ENCODE measurements around the gene ULK3. TPM values are rescaled to one million over a fixed set of nuclear protein-coding genes. Genes with fewer than 3 reads are reported as not detected.

The ULK3 gene
- total and polyA plus RNA-seq, 2 of the 4 experiments (the other 2 are of a cell fraction) = 11.8 to 22.7 TPM

- POLR2A ChIA-PET (ENCODE audit: unreplicated experiment) = no interaction called here
- ATAC-seq (ENCODE audit: low read depth) = no peak
- dilution Hi-C loops (cut with HindIII; ENCODE audit: low sequenced_read_pairs, unreplicated experiment) = no loop called here
Measured at GRCh38 chr15:74822233-74822632, 20.7 kb downstream of the ULK3 start.

More at GRCh38 chr15:74822233-74822632, 20.7 kb downstream of the ULK3 start:
- DNase-seq = no peak
- Histone ChIP-seq H3K27me3 (ENCODE audit: control insufficient read depth, insufficient read depth, low read length) (peaks cover 56% of the 10 kb centered on the region), H4K8ac (ENCODE audit: low read depth in 2 of 2, low read length in 2 of 2) (no peak overlapping the region), H3K4me2 (ENCODE audit: low read depth, low read length) (no peak overlapping the region), H3K79me1 (ENCODE audit: low read depth in 1 of 2, low read length in 2 of 2) (no peaks in the 10 kb centered on the region), H3K23ac (ENCODE audit: low read depth, low read length) (no peak overlapping the region), H2BK120ac (ENCODE audit: low read depth, low read length) (no peak overlapping the region), H3K9me3 (ENCODE audit: control insufficient read depth, insufficient read depth, low read length) (no peaks in the 10 kb centered on the region), H3K4me1 (ENCODE audit: control insufficient read depth, insufficient read depth, low read length) (no peaks in the 10 kb centered on the region), H2BK15ac (ENCODE audit: low read depth, low read length) (no peak overlapping the region), H2AFZ (replicated peaks; ENCODE audit: low read length, poor library complexity) (no peak overlapping the region), H3K4ac (ENCODE audit: low read depth, low read length) (no peak overlapping the region), H4K5ac (ENCODE audit: low read depth, low read length) (no peak overlapping the region), H3K27ac (ENCODE audit: insufficient read depth, low read length) (no peak overlapping the region), H2BK20ac (ENCODE audit: low read depth, low read length) (no peak overlapping the region), H3K9me1 (ENCODE audit: insufficient read depth, low read length) (0 out of 2 replicates have a peak, but pooled peaks cover 4% of the 10 kb centered on the region), H2AK5ac (ENCODE audit: low read depth, low read length) (no peak overlapping the region), H3K18ac (ENCODE audit: low read depth, low read length) (no peak overlapping the region), H4K20me1 (ENCODE audit: insufficient read depth, low read length) (peaks cover 4% of the 10 kb centered on the region), H3K14ac (replicated peaks; ENCODE audit: low read depth, low read length) (no peak overlapping the region), H3K4me3 (ENCODE audit: insufficient read depth, low read depth, low read length) (no peak overlapping the region), H3K36me3 (ENCODE audit: control insufficient read depth, insufficient read depth, low read length) (no peaks in the 10 kb centered on the region), H2AK9ac (replicated peaks; ENCODE audit: low read depth, low read length, poor library complexity) (no peak overlapping the region), H3K9ac (ENCODE audit: low read depth, low read length) (no peak overlapping the region), H3K56ac (ENCODE audit: extremely low read depth, insufficient read depth, low read length) (no peak overlapping the region), H4K91ac (ENCODE audit: insufficient read depth, low read depth, low read length) (no peak overlapping the region), H2BK5ac (ENCODE audit: low read depth, low read length, poor library complexity, severe bottlenecking) (no peak overlapping the region)
- no TSS peak for BruUV-seq (replicated peaks)
- intact Hi-C loops (cut with micrococcal nuclease) = no loop called here
- TF ChIP-seq MXI1 (IDR thresholded peaks at IDR 0.05; ENCODE audit: borderline replicate concordance, low read depth, low read length) = no peak
- TF ChIP-seq MAFK (IDR thresholded peaks at IDR 0.05; ENCODE audit: low read depth, low read length) = no peak
- TF ChIP-seq RFX5 (IDR thresholded peaks at IDR 0.05; ENCODE audit: low read depth, low read length) = no peak
- TF ChIP-seq CEBPB (IDR thresholded peaks at IDR 0.05; ENCODE audit: low read depth, low read length) = no peak
- TF ChIP-seq ELK1 (IDR thresholded peaks at IDR 0.05; ENCODE audit: borderline replicate concordance, low read depth, low read length) = no peak
- TF ChIP-seq FOS (IDR thresholded peaks at IDR 0.05; ENCODE audit: low read depth, low read length) = no peak
- TF ChIP-seq POLR2A (IDR thresholded peaks at IDR 0.05; ENCODE audit: low read depth, low read length) = no peak
- TF ChIP-seq MAZ (IDR thresholded peaks at IDR 0.05; ENCODE audit: borderline replicate concordance, low read depth, low read length) = no peak
- TF ChIP-seq RCOR1 (IDR thresholded peaks at IDR 0.05; ENCODE audit: insufficient replicate concordance, low read length) = no peak
- TF ChIP-seq RAD21 (IDR thresholded peaks at IDR 0.05; ENCODE audit: low read length) = no peak
- in situ Hi-C loops (cut with MboI; ENCODE audit: low sequenced_read_pairs) = no loop called here
- CTCF ChIA-PET = no interaction called here
- WGBS, 2 experiments (ENCODE audit: extremely low coverage in 2 of 2, insufficient read length in 1 of 2) = 40% methylated on average over 1 of the region's 4 CpGs; no CpG with 5 or more reads in 1 of the 2 experiments

All from IMR-90 (cell line).